Sigmoid colon (tissue), 4 donors: Measurements from ENCODE around the gene SLC1A3.

Source experiments
- CTCF ChIP-seq, 4 experiments: fragments of 450-650 bp in 3 of 4; fragments of 200-600 bp in 1 of 4; IDR thresholded peaks; one replicate each; pipeline ENCODE4 v1.5.1; 2016 to 2019; ENCODE audit warnings: antibody characterized with exemption in 4 of 4, mild to moderate bottlenecking in 3 of 4, moderate library complexity in 2 of 4
- EP300 ChIP-seq, 4 donors: sonication (generic); formaldehyde crosslinking; IDR thresholded peaks; one replicate each; pipeline ENCODE4 v1.6.1; 2017; ENCODE audit warnings: antibody characterized with exemption in 4 of 4
- POLR2AphosphoS5 ChIP-seq, 4 donors: sonication (generic); formaldehyde crosslinking; IDR thresholded peaks; one replicate each; pipeline ENCODE4 v1.6.1; 2017; ENCODE audit warnings: antibody characterized with exemption in 4 of 4

GRCh38 chr5:36621985-36622384 is 15.6 kb downstream of the SLC1A3 start:
- no peak for TF ChIP-seq CTCF (IDR thresholded peaks at IDR 0.05)
- no peak for TF ChIP-seq POLR2AphosphoS5 (IDR thresholded peaks at IDR 0.05)
- TF ChIP-seq EP300 (IDR thresholded peaks at IDR 0.05), result no peak
